Loucy (cell line): ENCODE data around the gene SLC25A15.
A peak's percentile ranks its signal among the peaks of the same experiment; 100 is the strongest.

ENCODE experiments used
- H2AFZ ChIP-seq: fragments of 200-600 bp; sonication (generic); 2 replicates; pipeline ENCODE4 v1.6.0; 2016; ENCODE audit warnings: antibody characterized with exemption, mild to moderate bottlenecking, low read length, moderate library complexity
- H3F3A ChIP-seq: fragments of 200-600 bp; 2 replicates; pipeline ENCODE4 v1.6.0; 2016; ENCODE audit warnings: antibody characterized with exemption, low read depth, mild to moderate bottlenecking
- H3K27me3 ChIP-seq: fragments of 200-600 bp; sonication (generic); 2 replicates; pipeline ENCODE4 v1.6.1; 2014; ENCODE audit warnings: low read length, mild to moderate bottlenecking; ENCODE audit not compliant: insufficient read depth, poor library complexity, severe bottlenecking
- H3K36me3 ChIP-seq: fragments of 200-600 bp; sonication (generic); 2 replicates; pipeline ENCODE4 v1.6.1; 2016; ENCODE audit warnings: low read length; ENCODE audit not compliant: insufficient read depth
- H3K4me1 ChIP-seq: fragments of 200-600 bp; sonication (generic); 2 replicates; pipeline ENCODE4 v1.5.1; 2014; ENCODE audit warnings: low read length, mild to moderate bottlenecking; ENCODE audit not compliant: insufficient read depth, poor library complexity, severe bottlenecking
- H3K4me2 ChIP-seq: fragments of 200-600 bp; sonication (generic); 2 replicates; pipeline ENCODE4 v1.6.0; 2014; ENCODE audit warnings: antibody characterized with exemption, low read length, low read depth, mild to moderate bottlenecking; ENCODE audit not compliant: poor library complexity, severe bottlenecking
- H3K4me3 ChIP-seq: fragments of 200-600 bp; sonication (generic); 2 replicates; pipeline ENCODE4 v1.5.1; 2014; ENCODE audit warnings: low read length, mild to moderate bottlenecking, mixed read lengths; ENCODE audit not compliant: poor library complexity, severe bottlenecking
- H3K79me2 ChIP-seq: fragments of 200-600 bp; sonication (generic); 2 replicates; pipeline ENCODE4 v1.6.1; 2014; ENCODE audit warnings: low read length; ENCODE audit not compliant: insufficient read depth
- H3K9ac ChIP-seq: fragments of 200-600 bp; sonication (generic); 2 replicates; pipeline ENCODE4 v1.6.0; 2014; ENCODE audit warnings: mild to moderate bottlenecking, low read depth, low read length, moderate library complexity; ENCODE audit not compliant: poor library complexity, severe bottlenecking
- H3K9me2 ChIP-seq: fragments of 200-600 bp; sonication (generic); replicated peaks from 2 replicates; pipeline ENCODE4 v1.6.1; 2016; ENCODE audit warnings: low read depth, low read length, mixed read lengths
- H3K9me3 ChIP-seq: fragments of 200-600 bp; sonication (generic); 2 replicates; pipeline ENCODE4 v1.6.1; 2014; ENCODE audit warnings: mild to moderate bottlenecking, antibody characterized with exemption, low read length, low read depth; ENCODE audit not compliant: insufficient read depth
- H4K20me1 ChIP-seq: fragments of 200-600 bp; sonication (generic); 2 replicates; pipeline ENCODE4 v1.6.0; 2014; ENCODE audit warnings: antibody characterized with exemption, low read length, mild to moderate bottlenecking; ENCODE audit not compliant: insufficient read depth, poor library complexity, severe bottlenecking
- CTCF ChIP-seq: fragments of 200-600 bp; sonication (generic); conservative IDR thresholded peaks from 2 replicates; pipeline ENCODE4 v1.5.1; 2014; ENCODE audit warnings: mild to moderate bottlenecking, antibody characterized with exemption, low read length
- EZH2phosphoT487 ChIP-seq: fragments of 200-600 bp; IDR thresholded peaks from 2 replicates; pipeline ENCODE4 v1.6.1; 2018; ENCODE audit warnings: antibody characterized with exemption, mild to moderate bottlenecking, moderate library complexity, borderline replicate concordance

SLC25A15 gene

GRCh38 chr13:40777809-40778175 is 11.6 kb upstream of the SLC25A15 start:
- Histone ChIP-seq H4K20me1 (no peaks in the 10 kb centered on the region), H3K36me3 (no peaks in the 10 kb centered on the region), H3K4me1 (peaks cover 11% of the 10 kb centered on the region), H2AFZ (peak overlapping the region; percentile 77), H3K9ac (peak overlapping the region; percentile 14), H3K9me2 (no peaks in the 10 kb centered on the region), H3K9me3 (no peaks in the 10 kb centered on the region), H3K27me3 (no peaks in the 10 kb centered on the region), H3K4me2 (peak overlapping the region; percentile 71), H3K4me3 (peak overlapping the region; percentile 69), H3K79me2 (no peaks in the 10 kb centered on the region), H3F3A (no peaks in the 10 kb centered on the region)
- TF ChIP-seq CTCF (no peak), EZH2phosphoT487 (no peak)

- Histone ChIP-seq H3F3A (no peaks in the 10 kb centered on the region), H3K79me2 (no peaks in the 10 kb centered on the region), H3K27me3 (no peaks in the 10 kb centered on the region), H3K4me2 (no peak overlapping the region), H3K4me1 (peaks cover 11% of the 10 kb centered on the region), H3K9ac (no peak overlapping the region), H2AFZ (peak overlapping the region; percentile 73), H3K4me3 (no peak overlapping the region), H3K9me2 (no peaks in the 10 kb centered on the region), H3K36me3 (no peaks in the 10 kb centered on the region), H3K9me3 (no peaks in the 10 kb centered on the region), H4K20me1 (no peaks in the 10 kb centered on the region)
- no peak for TF ChIP-seq CTCF
Measured at GRCh38 chr13:40779049-40779448, 10.4 kb upstream of the SLC25A15 start.

GRCh38 chr13:40779796-40780285 is 9.6 kb upstream of the SLC25A15 start:
- no peak overlapping the region for H2AFZ ChIP-seq
- H3K4me2 ChIP-seq, result no peak overlapping the region
- H3K36me3 ChIP-seq, result no peaks in the 10 kb centered on the region
- peaks cover 11% of the 10 kb centered on the region for H3K4me1 ChIP-seq
- H3K79me2 ChIP-seq, result no peaks in the 10 kb centered on the region
- H3K9me2 ChIP-seq, result no peaks in the 10 kb centered on the region
- H3K9ac ChIP-seq, result no peak overlapping the region
- no peaks in the 10 kb centered on the region for H4K20me1 ChIP-seq
- no peaks in the 10 kb centered on the region for H3K27me3 ChIP-seq
- H3K4me3 ChIP-seq, result no peak overlapping the region
- H3F3A ChIP-seq, result no peaks in the 10 kb centered on the region
- H3K9me3 ChIP-seq, result no peaks in the 10 kb centered on the region
- TF ChIP-seq CTCF (no peak), EZH2phosphoT487 (no peak)
